GM18505 (cell line): ENCODE data around the gene VSIG10.

Experiments
- ATAC-seq: cut with Tn5 transposase; IDR thresholded peaks from one replicate; pipeline ENCODE4 v1.9.1; 2021; ENCODE audit not compliant: unreplicated experiment
- POLR2A ChIP-seq: IDR thresholded peaks from 4 replicates; pipeline ENCODE4 v1.6.1; 2011; ENCODE audit warnings: borderline replicate concordance; ENCODE audit not compliant: insufficient read depth, insufficient read length; ENCODE audit errors: extremely low read depth

Gene VSIG10

GRCh38 chr12:118127867-118128266 is 24.1 kb upstream of the VSIG10 start:
- no peak for ATAC-seq
- TF ChIP-seq POLR2A, result no peak

DNA sequence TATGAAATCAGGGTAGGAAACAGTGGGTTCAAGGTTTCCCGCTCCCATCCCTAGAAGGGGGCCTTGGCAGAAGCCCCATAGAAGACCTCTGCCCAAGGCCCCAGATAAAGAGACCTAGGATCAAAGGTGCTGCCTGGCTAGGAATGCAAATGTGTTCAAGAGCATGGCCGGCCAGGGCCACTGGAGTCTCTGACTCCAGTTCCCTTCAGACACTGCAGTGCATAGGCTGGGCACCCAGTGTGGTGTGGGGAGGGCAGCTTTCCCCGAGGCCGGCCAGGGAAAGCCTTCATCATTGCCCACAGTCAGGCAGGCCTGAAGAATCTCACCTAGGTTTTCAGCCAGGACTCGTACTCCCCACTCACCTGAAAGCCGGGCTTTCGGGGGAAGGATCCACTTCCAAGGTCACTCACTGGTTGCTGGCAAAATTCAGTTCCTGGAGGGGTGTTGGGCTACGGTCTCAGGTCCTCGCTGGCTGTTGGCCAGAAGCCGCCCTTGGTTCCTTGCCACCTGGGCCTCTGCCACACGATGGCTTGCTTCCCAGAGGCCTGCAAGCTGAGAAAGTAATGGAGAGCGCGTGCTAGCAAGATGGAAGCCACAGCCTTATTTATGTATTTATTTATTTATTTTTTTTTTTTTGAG is 22.4 kb upstream of the VSIG10 start:
- ATAC-seq, result no peak
- no peak for TF ChIP-seq POLR2A

GRCh38 chr12:118125743-118126118 is 21.9 kb upstream of the VSIG10 start:
- no peak for TF ChIP-seq POLR2A
- no peak for ATAC-seq

DNA sequence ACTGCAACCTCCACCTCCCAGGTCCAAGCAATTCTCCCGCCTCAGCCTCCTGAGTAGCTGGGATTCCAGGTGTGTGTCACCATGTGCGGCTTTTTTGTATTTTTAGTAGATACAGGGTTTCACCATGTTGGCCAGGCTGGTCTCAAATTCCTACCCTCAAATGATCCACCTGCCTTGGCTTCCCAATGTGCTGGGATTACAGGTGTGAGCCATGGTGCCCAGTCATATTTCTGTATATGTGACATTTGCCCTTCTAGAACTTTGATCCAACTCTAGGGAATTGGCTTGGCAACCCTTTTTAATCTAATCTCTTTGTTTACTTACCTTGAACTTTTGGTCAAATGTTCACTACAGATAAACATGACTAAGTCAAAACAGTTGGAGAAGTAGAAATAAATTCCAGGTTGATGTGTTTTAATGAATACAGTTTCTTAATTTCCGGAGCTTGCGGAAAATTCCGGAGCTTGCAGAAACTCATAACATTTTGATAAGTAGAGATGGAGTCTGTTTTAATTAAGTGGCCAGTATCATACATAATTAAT is 20.6 kb upstream of the VSIG10 start:
- no peak for ATAC-seq
- no peak for TF ChIP-seq POLR2A

- no peak for ATAC-seq
- TF ChIP-seq POLR2A, result no peak
These were observed 18.5 kb upstream of the VSIG10 start for GRCh38 chr12:118122264-118122663.

- ATAC-seq, result no peak
- TF ChIP-seq POLR2A, result no peak
These were observed 17.0 kb upstream of the VSIG10 start for GRCh38 chr12:118120579-118121363.

DNA sequence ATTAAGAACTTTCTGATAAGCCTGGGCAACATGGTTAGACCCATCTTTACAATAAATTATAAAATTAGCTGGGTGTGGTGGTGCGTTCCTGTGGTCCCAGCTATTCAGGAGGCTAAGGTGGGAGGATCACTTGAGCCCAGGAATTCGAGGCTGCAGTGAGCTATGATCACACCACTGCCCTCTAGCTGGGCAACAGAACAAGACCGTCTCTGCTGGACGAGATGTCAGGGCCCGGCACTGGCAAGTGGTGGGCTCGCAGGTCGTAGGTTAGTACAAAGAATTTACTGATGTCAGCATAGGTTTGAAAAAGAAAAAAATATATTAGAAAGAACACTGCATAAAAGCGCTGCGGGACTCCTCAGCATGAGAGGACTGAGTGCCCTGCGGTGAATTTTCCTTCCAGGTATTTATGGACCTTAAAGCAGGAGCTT is 15.7 kb upstream of the VSIG10 start:
- no peak for TF ChIP-seq POLR2A
- no peak for ATAC-seq

DNA sequence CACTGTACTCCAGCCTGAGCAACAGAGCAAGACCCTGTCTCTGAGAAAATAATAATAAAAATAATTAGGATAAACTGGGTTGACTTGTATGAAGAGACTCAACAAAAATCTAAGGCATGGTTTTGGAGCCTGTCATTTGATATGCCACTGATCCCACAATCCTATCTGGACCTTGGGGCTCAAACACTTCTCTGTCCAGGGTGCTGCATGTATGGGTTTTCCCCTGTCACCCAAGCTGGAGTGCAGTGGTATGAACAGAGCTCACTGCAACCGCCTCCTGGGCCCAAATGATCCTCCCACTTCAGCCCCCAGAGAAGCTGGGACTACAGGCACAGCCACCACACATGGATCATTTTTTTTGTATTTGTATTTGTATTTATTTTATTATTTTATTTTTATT is 5.3 kb upstream of the VSIG10 start:
- no peak for TF ChIP-seq POLR2A
- no peak for ATAC-seq

GRCh38 chr12:118107694-118108093 is 3.9 kb upstream of the VSIG10 start:
- no peak for ATAC-seq
- TF ChIP-seq POLR2A, result no peak

DNA sequence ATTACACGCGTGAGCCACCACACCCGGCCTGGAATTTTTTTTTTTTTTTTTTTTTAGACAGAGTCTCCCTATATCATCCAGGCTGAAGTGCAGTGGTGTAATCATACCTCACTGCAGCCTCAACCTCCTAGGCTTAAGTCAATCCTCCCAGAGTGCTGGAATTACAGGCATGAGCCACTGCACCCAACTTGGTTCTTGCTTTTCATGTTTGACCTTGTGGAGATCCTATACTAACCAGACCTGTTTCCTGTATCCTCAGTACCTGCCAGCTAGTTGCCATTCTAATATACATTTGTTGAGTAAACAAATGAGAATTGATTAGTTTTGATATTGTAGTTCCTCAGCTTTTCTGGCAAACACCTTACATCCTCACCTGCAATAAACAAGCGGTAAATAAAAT is 3.2 kb upstream of the VSIG10 start:
- no peak for TF ChIP-seq POLR2A
- ATAC-seq, result no peak

DNA sequence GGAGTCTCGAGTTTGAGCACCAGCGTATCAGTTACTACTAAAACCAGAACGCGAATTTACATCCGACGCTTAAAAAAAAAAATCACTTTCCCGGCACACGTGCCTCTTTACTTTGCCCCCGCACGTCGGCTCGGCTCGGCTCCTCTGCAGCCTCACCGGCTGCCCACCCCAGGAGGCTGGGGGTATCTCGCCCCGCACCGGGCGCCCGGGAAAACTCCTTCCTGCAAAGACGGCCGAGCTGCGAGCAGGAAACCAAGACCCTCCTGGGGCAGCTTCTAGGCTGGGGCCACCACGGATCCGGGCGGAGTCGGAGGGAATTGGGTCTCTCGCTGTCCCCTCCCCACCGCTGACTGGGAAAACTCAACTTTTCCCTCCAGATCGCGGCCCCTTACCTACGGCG is 610 bp downstream of the VSIG10 start:
- no peak for ATAC-seq
- no peak for TF ChIP-seq POLR2A

GRCh38 chr12:118102609-118103008 is 1.2 kb downstream of the VSIG10 start:
- TF ChIP-seq POLR2A, result no peak
- no peak for ATAC-seq

- no peak for TF ChIP-seq POLR2A
- ATAC-seq, result no peak
These were observed 1.7 kb downstream of the VSIG10 start for GRCh38 chr12:118102070-118102469.

DNA sequence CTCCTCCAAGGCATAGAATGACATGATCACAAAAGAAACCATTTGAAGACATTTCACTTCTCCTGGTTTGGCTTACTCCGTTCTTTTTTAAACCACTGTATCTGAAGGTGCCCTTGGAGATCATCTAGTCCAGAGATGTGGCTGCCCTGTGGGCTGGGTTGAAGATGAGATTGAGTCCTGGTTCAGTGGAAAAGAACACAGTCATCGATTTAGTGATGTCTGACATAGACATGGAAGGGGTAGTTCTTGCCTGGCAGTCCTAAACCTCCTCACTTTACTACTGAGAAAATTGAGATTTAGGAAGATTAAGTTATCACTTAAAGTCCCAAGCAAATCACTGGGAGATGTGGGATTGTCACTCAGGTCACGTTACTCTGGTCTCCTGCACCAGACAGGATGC is 2.8 kb downstream of the VSIG10 start:
- no peak for ATAC-seq
- TF ChIP-seq POLR2A, result no peak
